NCI-H524 treated with DMSO at 0.1 percent for 48 hours (cell line): ENCODE results near the gene BCL6.

Source experiments
- DNase-seq: peaks from one replicate; lab custom pipeline; 2025; lab: John Stamatoyannopoulos, UW

Gene BCL6

GRCh38 chr3:187762792-187763191, 17.5 kb upstream of the BCL6 start:
- no peak for DNase-seq

GRCh38 chr3:187759601-187760000, 14.3 kb upstream of the BCL6 start:
- no peak for DNase-seq

- DNase-seq, result no peak
Observed at GRCh38 chr3:187758318-187758955, 13.2 kb upstream of the BCL6 start.

GRCh38 chr3:187753516-187753915, 8.2 kb upstream of the BCL6 start:
- DNase-seq, result no peak

GRCh38 chr3:187750513-187751123, 5.3 kb upstream of the BCL6 start:
- DNase-seq, result no peak

GRCh38 chr3:187750006-187750512, 4.8 kb upstream of the BCL6 start:
- peak; percentile 88 for DNase-seq

GRCh38 chr3:187748050-187748481, 2.8 kb upstream of the BCL6 start:
- DNase-seq, result peak; percentile 32

GRCh38 chr3:187747506-187747905, 2.2 kb upstream of the BCL6 start:
- no peak for DNase-seq

- no peak for DNase-seq
Observed at GRCh38 chr3:187746442-187747281, 1.4 kb upstream of the BCL6 start.

- no peak for DNase-seq
Observed at GRCh38 chr3:187746059-187746441, 782 bp upstream of the BCL6 start.

- no peak for DNase-seq
Observed at GRCh38 chr3:187744169-187745151, 808 bp downstream of the BCL6 start.

GRCh38 chr3:187743195-187744141, 1.8 kb downstream of the BCL6 start:
- DNase-seq, result peak; percentile 17

- DNase-seq, result no peak
Observed at GRCh38 chr3:187742351-187743171, 2.7 kb downstream of the BCL6 start.

GRCh38 chr3:187741403-187742350, 3.6 kb downstream of the BCL6 start:
- peak; percentile 9 for DNase-seq

- DNase-seq, result peak; percentile 4
Observed at GRCh38 chr3:187740421-187741399, 4.6 kb downstream of the BCL6 start.

- DNase-seq, result peak; percentile 39
Observed at GRCh38 chr3:187739561-187740332, 5.5 kb downstream of the BCL6 start.
